ENCODE data around the gene FGF1.
A peak's percentile ranks its signal among the peaks of the same experiment; 100 is the strongest.

The FGF1 gene

DNA sequence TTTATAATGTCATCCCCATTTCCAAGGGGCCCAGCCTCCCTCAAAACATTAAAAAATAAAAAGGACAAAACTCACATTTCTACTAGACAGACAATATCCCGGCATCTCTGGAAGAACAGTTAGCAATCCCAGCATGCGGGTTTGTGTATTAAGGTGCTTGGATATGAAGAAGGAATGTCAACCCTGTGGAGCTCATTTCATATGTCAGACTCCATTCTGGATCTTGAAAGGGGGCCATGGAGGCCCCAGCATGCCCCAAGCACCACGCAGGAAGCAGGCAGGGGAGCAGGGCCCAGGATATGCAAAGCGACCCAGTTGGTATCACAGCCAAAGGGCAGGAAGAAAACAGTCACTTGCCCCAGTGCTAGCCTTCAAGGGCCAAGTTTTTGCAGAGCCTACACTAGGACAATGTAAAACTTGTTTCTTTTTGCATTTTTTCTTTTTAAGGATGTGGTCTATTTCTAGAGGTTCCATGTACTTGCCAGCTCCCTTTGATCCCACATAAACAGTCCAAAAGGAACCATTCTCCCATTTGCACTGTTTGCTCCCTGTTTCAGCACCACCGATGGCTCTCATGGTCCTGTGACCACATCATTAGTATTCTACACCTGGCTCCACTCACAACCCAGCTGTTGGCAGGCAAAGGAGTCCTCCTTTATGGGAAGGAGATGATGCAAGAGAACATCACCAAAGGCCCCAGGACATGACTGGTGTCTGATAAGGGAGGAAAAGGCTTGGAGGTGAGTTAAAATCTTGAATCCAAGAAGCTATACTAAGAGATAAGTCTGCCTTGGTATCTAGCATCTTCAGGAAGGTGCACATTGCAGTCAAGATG is 58.3 kb downstream of the FGF1 start:
- Histone ChIP-seq H3K23ac (ENCODE audit: low read length in 2 of 2) (no peak overlapping the region), H2AK5ac (ENCODE audit: low read length, severe bottlenecking) (no peak overlapping the region), H3K27ac (ENCODE audit: low read length, poor library complexity, severe bottlenecking) (no peak overlapping the region), H2BK12ac (ENCODE audit: low read length in 2 of 2) (no peak overlapping the region), H2BK15ac (ENCODE audit: low read depth, poor library complexity, severe bottlenecking) (peak overlapping the region; percentile 44), H3K36me3 (ENCODE audit: control insufficient read depth in 1 of 2, insufficient read depth in 2 of 2, low read depth in 1 of 2, low read length in 2 of 2) (no peaks in the 10 kb centered on the region), H3K9ac (ENCODE audit: low read length) (no peak overlapping the region), H3K79me1 (replicated peaks; ENCODE audit: low read length, poor library complexity, severe bottlenecking) (no peaks in the 10 kb centered on the region), H2BK120ac (ENCODE audit: low read depth, low read length) (no peak overlapping the region), H3K18ac (ENCODE audit: low read depth in 1 of 2, low read length in 2 of 2) (no peak overlapping the region), H3K27me3 (ENCODE audit: control insufficient read depth in 1 of 2, insufficient read depth in 1 of 2, low read length in 2 of 2) (no peaks in the 10 kb centered on the region), H2BK5ac (ENCODE audit: low read depth, low read length, poor library complexity, severe bottlenecking) (no peak overlapping the region), H3K4me2 (ENCODE audit: low read length, poor library complexity, severe bottlenecking) (no peak overlapping the region), H3K4me1 (ENCODE audit: control insufficient read depth, insufficient read depth, low read depth, low read length) (peaks cover 3% of the 10 kb centered on the region), H4K91ac (ENCODE audit: low read length) (no peak overlapping the region), H3K4me3 (ENCODE audit: insufficient read depth in 1 of 2, low read depth in 1 of 2, low read length in 2 of 2) (no peak overlapping the region), H4K8ac (ENCODE audit: low read length) (peak overlapping the region; percentile 27), H3K4ac (ENCODE audit: low read depth in 1 of 2, low read length in 2 of 2) (no peak overlapping the region), H3K14ac (ENCODE audit: low read length in 2 of 2) (no peak overlapping the region), H2AFZ (ENCODE audit: low read depth, low read length) (no peak overlapping the region), H3K9me3 (ENCODE audit: control insufficient read depth, low read length) (no peaks in the 10 kb centered on the region)
- 80% methylated on average over 5 of the region's 5 CpGs for WGBS
- DNase-seq: no peak

DNA sequence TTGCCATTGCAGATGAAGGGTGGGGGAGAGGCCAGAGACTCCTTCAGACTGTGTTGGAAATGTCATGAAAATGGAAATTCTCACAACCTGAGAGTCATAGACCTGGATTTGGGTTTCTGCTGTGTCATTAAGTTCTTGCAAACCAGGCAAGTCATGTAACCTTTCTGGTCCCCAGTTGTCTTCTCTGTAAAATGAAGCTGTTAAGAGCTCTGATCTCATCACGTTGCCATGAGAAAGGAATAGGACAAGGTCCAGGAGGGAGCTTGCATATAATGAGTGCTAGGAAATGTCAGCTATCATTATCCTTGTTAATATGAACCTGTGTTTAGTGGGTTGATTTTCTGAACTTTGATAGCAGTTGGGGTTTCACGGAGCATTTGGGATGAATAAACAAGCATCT is 59.1 kb downstream of the FGF1 start:
- Histone ChIP-seq H3K14ac (ENCODE audit: low read length in 2 of 2) (peak overlapping the region in 1 of 2 experiments; percentile 79), H3K4me2 (ENCODE audit: low read length, poor library complexity, severe bottlenecking) (no peak overlapping the region), H2AFZ (ENCODE audit: low read depth, low read length) (no peak overlapping the region), H2BK15ac (ENCODE audit: low read depth, poor library complexity, severe bottlenecking) (no peak overlapping the region), H2BK120ac (ENCODE audit: low read depth, low read length) (no peak overlapping the region), H2BK5ac (ENCODE audit: low read depth, low read length, poor library complexity, severe bottlenecking) (no peak overlapping the region), H3K18ac (ENCODE audit: low read depth in 1 of 2, low read length in 2 of 2) (peak overlapping the region; percentile 64 to 78), H3K27me3 (ENCODE audit: control insufficient read depth in 1 of 2, insufficient read depth in 1 of 2, low read length in 2 of 2) (no peaks in the 10 kb centered on the region), H3K4me1 (ENCODE audit: control insufficient read depth, insufficient read depth, low read depth, low read length) (peaks cover 3% of the 10 kb centered on the region), H3K79me1 (replicated peaks; ENCODE audit: low read length, poor library complexity, severe bottlenecking) (no peaks in the 10 kb centered on the region), H3K9ac (ENCODE audit: low read length) (no peak overlapping the region), H4K91ac (ENCODE audit: low read length) (peak overlapping the region; percentile 73), H3K4me3 (ENCODE audit: insufficient read depth in 1 of 2, low read depth in 1 of 2, low read length in 2 of 2) (no peak overlapping the region), H3K27ac (ENCODE audit: low read length, poor library complexity, severe bottlenecking) (no peak overlapping the region), H3K9me3 (ENCODE audit: control insufficient read depth, low read length) (no peaks in the 10 kb centered on the region), H2BK12ac (ENCODE audit: low read length in 2 of 2) (peak overlapping the region; percentile 29 to 88), H3K4ac (ENCODE audit: low read depth in 1 of 2, low read length in 2 of 2) (no peak overlapping the region), H3K23ac (ENCODE audit: low read length in 2 of 2) (peak overlapping the region in 1 of 2 experiments; percentile 28), H2AK5ac (ENCODE audit: low read length, severe bottlenecking) (no peak overlapping the region), H4K8ac (ENCODE audit: low read length) (no peak overlapping the region), H3K36me3 (ENCODE audit: control insufficient read depth in 1 of 2, insufficient read depth in 2 of 2, low read depth in 1 of 2, low read length in 2 of 2) (no peaks in the 10 kb centered on the region)
- WGBS: 88% methylated on average over 2 of the region's 2 CpGs
- no peak for DNase-seq

GRCh38 chr5:142626099-142626498 is 59.8 kb downstream of the FGF1 start:
- H2BK120ac ChIP-seq (ENCODE audit: low read depth, low read length): no peak overlapping the region
- no peak overlapping the region for H3K9ac ChIP-seq (ENCODE audit: low read length)
- DNase-seq: no peak
- no peak overlapping the region for H3K4me2 ChIP-seq (ENCODE audit: low read length, poor library complexity, severe bottlenecking)
- no peak overlapping the region for H3K18ac ChIP-seq (ENCODE audit: low read depth in 1 of 2, low read length in 2 of 2)
- peaks cover 4% of the 10 kb centered on the region for H3K4me1 ChIP-seq (ENCODE audit: control insufficient read depth, insufficient read depth, low read depth, low read length)
- H2BK15ac ChIP-seq (ENCODE audit: low read depth, poor library complexity, severe bottlenecking): no peak overlapping the region
- no peak overlapping the region for H3K14ac ChIP-seq (ENCODE audit: low read length in 2 of 2)
- no peak overlapping the region for H2AK5ac ChIP-seq (ENCODE audit: low read length, severe bottlenecking)
- H3K36me3 ChIP-seq (ENCODE audit: control insufficient read depth in 1 of 2, insufficient read depth in 2 of 2, low read depth in 1 of 2, low read length in 2 of 2): no peaks in the 10 kb centered on the region
- no peak overlapping the region for H3K4me3 ChIP-seq (ENCODE audit: insufficient read depth in 1 of 2, low read depth in 1 of 2, low read length in 2 of 2)
- no peak overlapping the region for H3K27ac ChIP-seq (ENCODE audit: low read length, poor library complexity, severe bottlenecking)
- no peak overlapping the region for H2BK12ac ChIP-seq (ENCODE audit: low read length in 2 of 2)
- H4K91ac ChIP-seq (ENCODE audit: low read length): no peak overlapping the region
- WGBS: no CpG with 5 or more reads among the region's 3 CpGs
- H4K8ac ChIP-seq (ENCODE audit: low read length): no peak overlapping the region
- no peak overlapping the region for H3K23ac ChIP-seq (ENCODE audit: low read length in 2 of 2)
- no peaks in the 10 kb centered on the region for H3K79me1 ChIP-seq (replicated peaks; ENCODE audit: low read length, poor library complexity, severe bottlenecking)
- no peaks in the 10 kb centered on the region for H3K27me3 ChIP-seq (ENCODE audit: control insufficient read depth in 1 of 2, insufficient read depth in 1 of 2, low read length in 2 of 2)
- H3K9me3 ChIP-seq (ENCODE audit: control insufficient read depth, low read length): no peaks in the 10 kb centered on the region
- no peak overlapping the region for H2AFZ ChIP-seq (ENCODE audit: low read depth, low read length)
- H2BK5ac ChIP-seq (ENCODE audit: low read depth, low read length, poor library complexity, severe bottlenecking): no peak overlapping the region
- H3K4ac ChIP-seq (ENCODE audit: low read depth in 1 of 2, low read length in 2 of 2): no peak overlapping the region

- Histone ChIP-seq H3K27me3 (ENCODE audit: control insufficient read depth in 1 of 2, insufficient read depth in 1 of 2, low read length in 2 of 2) (no peaks in the 10 kb centered on the region), H2AK5ac (ENCODE audit: low read length, severe bottlenecking) (peak overlapping the region; percentile 64), H2AFZ (ENCODE audit: low read depth, low read length) (no peak overlapping the region), H2BK15ac (ENCODE audit: low read depth, poor library complexity, severe bottlenecking) (no peak overlapping the region), H4K8ac (ENCODE audit: low read length) (no peak overlapping the region), H3K14ac (ENCODE audit: low read length in 2 of 2) (no peak overlapping the region), H3K9me3 (ENCODE audit: control insufficient read depth, low read length) (no peaks in the 10 kb centered on the region), H3K4me3 (ENCODE audit: insufficient read depth in 1 of 2, low read depth in 1 of 2, low read length in 2 of 2) (peak overlapping the region in 1 of 2 experiments; percentile 55), H3K36me3 (ENCODE audit: control insufficient read depth in 1 of 2, insufficient read depth in 2 of 2, low read depth in 1 of 2, low read length in 2 of 2) (no peaks in the 10 kb centered on the region), H2BK12ac (ENCODE audit: low read length in 2 of 2) (peak overlapping the region; percentile 14 to 63), H3K23ac (ENCODE audit: low read length in 2 of 2) (no peak overlapping the region), H3K4ac (ENCODE audit: low read depth in 1 of 2, low read length in 2 of 2) (no peak overlapping the region), H3K27ac (ENCODE audit: low read length, poor library complexity, severe bottlenecking) (peak overlapping the region; percentile 12), H3K9ac (ENCODE audit: low read length) (peak overlapping the region; percentile 69), H3K18ac (ENCODE audit: low read depth in 1 of 2, low read length in 2 of 2) (peak overlapping the region in 1 of 2 experiments; percentile 78), H3K4me2 (ENCODE audit: low read length, poor library complexity, severe bottlenecking) (no peak overlapping the region), H2BK5ac (ENCODE audit: low read depth, low read length, poor library complexity, severe bottlenecking) (no peak overlapping the region), H3K4me1 (ENCODE audit: control insufficient read depth, insufficient read depth, low read depth, low read length) (peaks cover 6% of the 10 kb centered on the region), H3K79me1 (replicated peaks; ENCODE audit: low read length, poor library complexity, severe bottlenecking) (peaks cover 2% of the 10 kb centered on the region), H2BK120ac (ENCODE audit: low read depth, low read length) (no peak overlapping the region), H4K91ac (ENCODE audit: low read length) (no peak overlapping the region)
- DNase-seq: peak; percentile 43
- WGBS: 18% methylated on average over 3 of the region's 3 CpGs
These were observed 64.7 kb downstream of the FGF1 start for GRCh38 chr5:142621227-142621626.
